Stimulated activated CD8-positive, alpha-beta memory T cell treated with anti-CD3 and anti-CD28 coated beads, Interleukin-12 subunit alpha, Interleukin-12 subunit beta, amount 100 ng/mL, for 24 hours (primary cell): ENCODE data around the gene WASHC3.

Experiments
- DNase-seq: peaks from one replicate; pipeline ENCODE4 v3.0.0-alpha.2; 2020; ENCODE audit errors: extremely low read depth

The WASHC3 gene

DNA sequence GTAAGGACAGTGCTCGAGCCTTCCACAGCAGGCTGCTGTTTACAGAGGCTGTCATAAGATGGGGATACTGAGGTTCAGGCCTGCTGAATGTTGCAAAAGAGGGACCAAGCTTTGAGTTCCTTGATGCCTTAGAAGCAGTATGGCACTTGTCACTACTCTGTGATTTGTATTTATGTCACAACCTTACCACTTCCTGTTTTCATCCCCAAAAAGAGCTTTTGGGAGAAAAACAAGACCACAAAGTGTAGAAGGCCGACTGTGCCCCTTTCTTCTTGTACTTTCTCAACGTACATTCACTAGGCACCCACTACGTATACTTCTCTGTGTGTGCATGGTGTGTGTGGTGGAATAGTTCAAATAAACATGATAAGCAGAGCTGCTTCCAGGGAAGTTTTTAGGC, 94.3 kb downstream of the WASHC3 start:
- no peak for DNase-seq

DNA sequence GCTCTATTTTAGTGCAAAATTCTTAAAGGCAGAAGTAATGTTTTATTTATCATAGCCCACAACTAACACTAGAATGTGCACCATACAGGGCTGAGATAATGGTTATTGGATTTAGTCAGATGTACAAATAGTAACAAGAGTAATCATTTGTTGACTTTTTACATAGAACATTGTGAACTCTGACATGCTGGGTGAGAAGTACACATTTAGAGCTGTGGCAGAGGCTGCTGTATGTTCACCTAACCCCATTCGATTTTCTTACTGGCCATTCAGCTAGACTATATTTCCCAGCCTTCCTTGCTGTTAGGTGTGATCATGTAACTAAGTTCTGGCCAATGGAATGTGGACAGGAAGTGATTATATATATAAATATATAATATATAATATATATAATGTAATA, 95.3 kb downstream of the WASHC3 start:
- no peak for DNase-seq

DNA sequence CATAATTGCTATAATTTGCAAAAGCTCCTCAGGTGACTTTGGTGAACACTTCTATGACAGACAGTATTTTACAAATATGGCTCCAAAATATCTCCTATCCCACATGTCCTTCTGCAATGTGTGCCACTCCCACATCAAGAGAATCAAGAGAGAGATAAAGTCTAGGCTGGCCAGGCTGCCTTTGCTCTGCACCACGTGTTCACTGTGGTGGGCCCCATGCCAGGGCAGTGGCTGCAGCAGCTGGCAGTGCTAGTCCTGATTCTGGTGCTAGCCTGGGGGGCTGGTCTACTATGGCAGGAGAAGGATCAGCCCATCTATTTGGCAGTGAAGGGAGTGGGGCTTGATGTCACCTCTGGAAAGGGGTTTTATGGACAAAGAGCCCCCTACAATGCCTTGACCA, 98.1 kb downstream of the WASHC3 start:
- no peak for DNase-seq
